ENCODE results near the gene PTEN.
"Not testable (repeated sequence)": the region's sequence is repeated elsewhere in the genome, so short reads cannot be mapped to it uniquely, and the experiment has no call there.

PTEN gene

DNA sequence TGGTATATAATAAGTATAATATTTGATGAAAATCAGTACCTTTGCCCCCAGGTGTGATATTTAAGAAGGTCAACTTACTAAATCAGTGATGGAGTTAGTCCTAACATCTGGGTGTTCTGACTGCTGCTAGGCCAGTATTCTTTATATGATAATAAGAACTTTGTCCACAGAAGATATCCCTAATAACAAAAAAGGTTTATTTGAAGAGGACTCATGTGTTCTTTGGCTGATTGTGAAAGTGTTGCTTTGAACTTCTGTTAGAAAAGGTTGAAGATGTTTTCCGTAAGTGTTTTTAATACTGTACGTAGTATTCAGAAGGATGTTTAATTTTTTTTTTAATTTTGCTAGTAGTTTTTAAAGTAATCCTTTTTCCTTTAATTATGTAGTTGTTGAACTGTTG is 10.2 kb downstream of the PTEN start:
- DNase-seq = no peak

- DNase-seq = no peak
Measured at GRCh38 chr10:87875929-87876571, 12.6 kb downstream of the PTEN start.

DNA sequence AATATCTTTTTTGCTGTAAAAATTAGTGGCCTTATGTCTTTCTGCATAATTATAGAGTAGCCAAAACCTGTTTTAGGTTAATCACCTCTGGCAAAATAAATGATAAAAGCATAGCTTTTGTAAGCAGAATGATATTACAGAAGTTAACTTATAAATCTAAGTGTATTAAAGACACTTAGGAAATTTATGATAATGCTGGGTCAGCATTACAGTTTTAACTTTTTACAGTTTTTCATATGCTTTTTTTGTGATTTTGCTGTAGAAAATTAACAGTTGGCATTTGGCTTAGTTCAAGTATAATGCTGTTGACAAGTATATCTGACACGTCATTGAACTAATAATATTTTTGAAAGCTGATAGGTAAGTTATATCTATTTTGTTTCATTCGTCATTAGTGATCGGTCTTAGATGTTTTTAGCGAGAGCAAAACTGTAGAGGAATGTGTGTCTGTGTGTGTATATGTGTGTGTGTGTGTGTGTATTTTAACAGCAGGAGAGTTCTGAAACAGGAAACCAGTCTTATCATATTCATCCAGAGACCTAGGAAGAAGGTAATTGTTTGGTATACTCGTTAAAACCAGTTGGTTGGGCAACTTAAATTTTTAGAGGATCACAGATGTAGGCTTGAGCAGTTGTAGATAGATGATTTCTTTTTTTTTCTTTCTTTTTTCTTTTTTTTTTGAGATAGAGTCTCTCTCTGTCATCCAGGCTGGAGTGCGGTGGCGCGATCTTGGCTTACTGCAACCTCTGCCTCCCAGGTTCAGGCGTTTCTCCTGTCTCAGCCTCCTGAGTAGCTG is 15.4 kb downstream of the PTEN start:
- DNase-seq = no peak

DNA sequence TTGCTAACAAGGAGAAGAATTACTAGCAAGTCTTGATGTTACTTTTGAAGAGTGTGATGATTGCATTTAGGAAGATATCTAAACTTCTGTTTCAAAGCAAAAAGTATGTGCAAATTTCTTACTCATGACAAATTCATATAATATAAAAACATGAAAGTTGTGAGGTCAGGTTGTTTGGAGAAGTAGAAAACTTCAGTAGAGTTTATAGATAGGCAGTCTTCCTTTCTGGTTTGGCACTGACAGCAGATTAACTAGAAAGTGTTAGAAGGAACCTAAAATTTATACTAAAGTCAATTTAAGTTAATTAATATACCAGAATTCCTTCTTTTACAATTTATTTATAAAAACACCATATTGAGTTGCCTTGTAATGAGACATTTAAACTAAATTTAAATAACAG is 16.9 kb downstream of the PTEN start:
- no peak for DNase-seq

DNA sequence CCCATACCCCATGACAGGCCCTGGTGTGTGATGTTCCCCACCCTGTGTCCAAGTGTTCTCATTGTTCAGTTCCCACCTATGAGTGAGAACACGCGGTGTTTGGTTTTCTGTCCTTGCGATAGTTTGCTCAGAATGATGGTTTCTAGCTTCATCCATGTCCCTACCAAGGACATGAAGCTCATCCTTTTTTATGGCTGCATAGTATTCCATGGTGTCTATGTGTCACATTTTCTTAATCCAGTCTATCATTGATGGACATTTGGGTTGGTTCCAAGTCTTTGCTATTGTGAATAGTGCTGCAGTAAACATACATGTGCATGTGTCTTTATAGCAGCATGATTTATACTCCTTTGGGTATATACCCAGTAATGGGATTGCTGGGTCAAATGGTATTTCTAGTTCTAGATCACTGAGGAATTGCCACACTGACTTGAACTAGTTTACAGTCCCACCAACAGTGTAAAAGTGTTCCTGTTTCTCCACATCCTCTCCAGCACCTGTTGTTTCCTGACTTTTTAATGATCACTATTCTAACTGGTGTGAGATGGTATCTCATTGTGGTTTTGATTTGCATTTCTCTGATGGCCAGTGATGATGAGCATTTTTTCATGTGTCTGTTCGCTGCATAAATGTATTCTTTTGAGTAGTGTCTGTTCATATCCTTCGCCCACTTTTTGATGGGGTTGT is 18.1 kb downstream of the PTEN start:
- not testable (repeated sequence) for DNase-seq

- DNase-seq = no peak
Measured at GRCh38 chr10:87882555-87883294, 19.3 kb downstream of the PTEN start.

DNA sequence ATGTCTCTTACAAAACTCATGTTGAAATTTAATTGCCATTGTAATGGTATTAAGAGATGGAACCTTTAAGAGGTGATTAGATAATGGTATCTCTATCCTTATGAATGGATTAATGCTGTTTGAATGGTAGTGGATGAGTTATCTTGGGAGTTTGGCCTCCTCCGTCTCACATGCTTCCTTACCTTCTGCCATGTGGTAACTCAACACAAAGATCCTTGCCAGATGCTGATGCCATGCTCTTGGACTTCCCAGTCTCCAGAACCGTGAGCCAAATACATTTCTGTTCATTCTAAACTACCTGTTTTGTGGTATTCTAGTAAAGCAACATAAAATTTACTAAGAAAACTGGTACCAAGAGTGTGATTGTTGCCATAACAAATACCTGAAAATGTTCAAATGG is 23.2 kb downstream of the PTEN start:
- DNase-seq = no peak

DNA sequence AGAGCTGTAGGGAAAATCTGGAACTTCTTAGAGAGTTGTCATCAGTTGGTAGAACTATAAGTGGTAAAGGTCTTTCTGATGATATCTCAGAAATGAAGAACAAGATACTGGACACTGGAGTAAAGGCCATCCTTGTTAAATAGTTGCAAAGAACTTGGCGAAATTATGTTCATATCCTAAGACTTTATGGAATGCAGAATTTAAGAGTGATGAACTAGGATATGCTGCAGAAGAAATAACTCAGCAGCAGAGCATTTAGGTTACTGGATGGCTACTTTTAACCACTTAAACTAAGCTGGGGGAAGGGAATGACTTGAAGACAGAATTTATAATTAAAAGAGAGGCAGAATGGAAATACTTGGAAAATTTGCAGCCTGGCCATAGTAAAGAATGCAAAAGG is 23.7 kb downstream of the PTEN start:
- DNase-seq = no peak

- DNase-seq = no peak
Measured at GRCh38 chr10:87887548-87888289, 24.3 kb downstream of the PTEN start.

- DNase-seq = no peak
Measured at GRCh38 chr10:87895430-87895829, 32.0 kb downstream of the PTEN start.

GRCh38 chr10:87896216-87896615 is 32.8 kb downstream of the PTEN start:
- DNase-seq = no peak

GRCh38 chr10:87897957-87898356 is 34.5 kb downstream of the PTEN start:
- not testable (repeated sequence) for DNase-seq

DNA sequence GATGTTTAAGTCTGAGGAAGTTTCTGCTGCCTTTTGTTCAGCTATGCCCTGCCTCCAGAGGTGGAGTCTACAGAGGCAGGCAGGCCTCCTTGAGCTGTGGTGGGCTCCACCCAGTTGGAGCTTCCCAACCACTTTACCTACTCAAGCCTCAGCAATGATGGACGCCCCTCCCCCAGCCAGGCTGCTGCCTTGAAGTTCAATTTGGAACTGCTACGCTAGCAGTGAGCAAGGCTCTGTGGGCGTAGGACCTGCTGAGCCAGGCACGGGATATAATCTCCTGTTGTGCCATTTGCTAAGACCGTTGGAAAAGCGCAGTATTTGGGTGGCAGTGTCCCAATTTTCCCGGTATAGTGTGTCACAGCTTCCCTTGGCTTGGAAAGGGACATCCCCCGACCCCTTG is 40.0 kb downstream of the PTEN start:
- not testable (repeated sequence) for DNase-seq

- no peak for DNase-seq
Measured at GRCh38 chr10:87913156-87913921, 49.9 kb downstream of the PTEN start.

DNA sequence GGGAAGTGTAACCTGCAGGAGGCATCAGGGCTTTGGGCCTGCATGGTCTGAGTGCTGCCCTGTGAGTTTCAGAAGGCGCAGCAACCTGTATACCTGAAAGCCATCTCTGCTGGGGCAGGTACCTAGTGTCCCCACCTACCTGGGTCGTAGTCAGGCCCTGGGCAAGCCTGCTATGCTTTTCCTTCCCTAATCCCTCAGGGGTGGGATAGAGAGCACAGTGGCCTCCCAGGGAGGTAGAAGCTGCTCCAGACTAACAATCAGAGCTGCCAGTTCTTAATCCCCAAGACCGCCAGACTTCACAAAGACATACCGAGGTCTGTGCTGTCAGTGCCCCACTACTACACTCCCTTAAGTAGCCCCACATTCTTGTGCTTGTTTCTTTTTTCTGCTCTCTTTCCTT is 52.0 kb downstream of the PTEN start:
- DNase-seq = no peak

- no peak for DNase-seq
Measured at GRCh38 chr10:87915989-87916388, 52.6 kb downstream of the PTEN start.

DNA sequence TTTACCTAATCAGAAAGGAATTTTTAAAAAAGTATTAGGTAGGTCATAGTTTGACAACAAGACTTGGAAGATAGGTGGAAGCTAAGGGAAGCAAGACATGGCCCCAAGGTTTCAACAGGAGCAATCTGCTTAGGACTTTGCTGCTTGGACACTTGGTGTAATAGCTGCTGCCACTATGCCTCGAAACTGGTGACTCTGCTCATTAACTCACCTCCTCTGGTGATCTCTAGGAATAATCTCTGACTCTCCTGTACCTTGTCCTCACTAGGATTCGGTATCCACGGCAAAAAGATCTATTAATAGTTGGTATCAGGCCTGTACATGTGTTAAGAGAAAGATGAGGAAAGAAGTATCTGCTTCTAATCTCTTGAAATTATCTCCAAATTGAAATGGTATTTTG is 53.1 kb downstream of the PTEN start:
- DNase-seq = no peak

GRCh38 chr10:87918254-87918859 is 54.9 kb downstream of the PTEN start:
- no peak for DNase-seq

DNA sequence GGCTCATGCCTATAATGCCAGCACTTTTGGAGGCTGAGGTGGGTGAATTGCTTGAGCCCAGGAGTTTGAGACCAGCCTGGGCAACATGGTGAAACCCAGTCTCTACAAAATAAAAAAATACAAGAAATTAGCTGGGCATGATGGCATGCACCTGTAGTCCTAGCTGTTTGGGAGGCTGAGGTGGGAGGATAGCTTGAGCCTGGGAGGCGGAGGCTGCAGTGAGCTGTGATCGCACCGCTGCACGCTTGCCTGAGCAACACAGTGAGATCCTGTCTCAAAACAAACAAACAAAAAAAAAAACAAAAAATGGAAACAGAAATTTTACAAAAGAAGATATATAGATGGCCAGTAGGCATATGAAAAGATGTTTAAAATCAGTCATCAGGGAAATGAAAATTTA is 57.1 kb downstream of the PTEN start:
- no peak for DNase-seq

DNA sequence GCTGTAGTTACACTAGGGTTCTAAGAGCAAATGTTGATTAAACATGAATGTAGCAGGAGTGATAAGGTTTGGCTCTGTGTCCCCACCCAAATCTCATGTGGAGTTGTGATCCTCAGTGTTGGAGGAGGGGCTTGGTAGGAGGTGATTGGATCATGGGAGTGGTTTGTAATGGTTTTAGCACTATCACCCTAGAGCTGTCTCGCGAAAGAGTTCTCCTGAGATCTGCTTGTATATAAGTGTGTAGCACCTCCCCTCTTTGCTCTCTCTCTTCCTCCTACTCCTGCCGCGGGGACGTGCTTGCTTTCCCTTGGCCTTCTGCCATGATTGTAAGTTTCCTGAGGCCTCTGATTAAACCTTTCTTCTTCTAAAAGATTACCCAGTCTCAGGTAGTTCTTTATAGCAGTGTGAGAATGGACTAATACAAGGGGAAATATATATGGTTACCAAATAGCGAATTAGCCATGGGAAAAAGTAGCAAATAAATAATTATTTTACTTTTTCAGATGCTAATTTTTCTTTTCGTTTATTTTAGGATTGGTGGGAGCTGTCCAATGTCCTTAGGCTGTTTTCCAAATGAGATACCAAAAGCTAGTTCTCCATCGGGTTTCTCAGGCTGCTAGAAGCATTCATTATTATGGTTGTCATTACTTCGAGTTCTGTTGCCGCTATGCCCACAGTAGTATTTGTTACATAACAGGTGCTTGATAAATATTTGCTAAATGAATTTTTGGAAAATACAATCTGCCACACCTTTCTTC is 58.7 kb downstream of the PTEN start:
- DNase-seq = no peak

GRCh38 chr10:87923233-87923632 is 59.8 kb downstream of the PTEN start:
- DNase-seq = no peak
